ENCODE measurements around the gene CASP6. TPM values are rescaled to one million over a fixed set of nuclear protein-coding genes. Genes with fewer than 3 reads are reported as not detected.

CASP6 gene
- total RNA-seq, 1 experiment from 2014 or later: 72.9 TPM

- no peak for DNase-seq (ENCODE audit: low spot score)
- in situ Hi-C loops (cut with HindIII; ENCODE audit: low sequenced_read_pairs): no loop called here
These were observed 26.4 kb downstream of the CASP6 start for GRCh38 chr4:109676886-109677285.

- DNase-seq (ENCODE audit: low spot score): no peak
- in situ Hi-C loops (cut with HindIII; ENCODE audit: low sequenced_read_pairs): no loop called here
These were observed 27.4 kb downstream of the CASP6 start for GRCh38 chr4:109675843-109676242.

- in situ Hi-C loops (cut with HindIII; ENCODE audit: low sequenced_read_pairs): no loop called here
- no peak for DNase-seq (ENCODE audit: low spot score)
These were observed 28.1 kb downstream of the CASP6 start for GRCh38 chr4:109675181-109675580.

- in situ Hi-C loops (cut with HindIII; ENCODE audit: low sequenced_read_pairs): loop anchor here (25.0 kb wide), 1 partner anchor 236 kb away; the partner anchor contains the start of gene SEC24B
These were observed 29.9 kb downstream of the CASP6 start for GRCh38 chr4:109673303-109673702.

GRCh38 chr4:109672169-109672930 lies 30.9 kb downstream of the CASP6 start:
- in situ Hi-C loops (cut with HindIII; ENCODE audit: low sequenced_read_pairs): loop anchor here (25.0 kb wide), 1 partner anchor 235 kb away; the partner anchor contains the start of gene SEC24B

More at GRCh38 chr4:109673303-109673702, 29.9 kb downstream of the CASP6 start:
- no peak for DNase-seq (ENCODE audit: low spot score)

GRCh38 chr4:109671350-109671749 lies 31.9 kb downstream of the CASP6 start:
- DNase-seq (ENCODE audit: low spot score): no peak
- in situ Hi-C loops (cut with HindIII; ENCODE audit: low sequenced_read_pairs): loop anchor here (25.0 kb wide), 1 partner anchor 234 kb away; the partner anchor contains the start of gene SEC24B

More at GRCh38 chr4:109672169-109672930, 30.9 kb downstream of the CASP6 start:
- DNase-seq (ENCODE audit: low spot score): no peak

- in situ Hi-C loops (cut with HindIII; ENCODE audit: low sequenced_read_pairs): loop anchor here (25.0 kb wide), 1 partner anchor 229 kb away; the partner anchor contains the start of gene SEC24B
- DNase-seq (ENCODE audit: low spot score): no peak
These were observed 37.3 kb downstream of the CASP6 start for GRCh38 chr4:109665783-109666485.

- DNase-seq (ENCODE audit: low spot score): no peak
- in situ Hi-C loops (cut with HindIII; ENCODE audit: low sequenced_read_pairs): loop anchor here (25.0 kb wide), 1 partner anchor 225 kb away; the partner anchor contains the start of gene SEC24B
These were observed 40.5 kb downstream of the CASP6 start for GRCh38 chr4:109662771-109663170.

- no peak for DNase-seq (ENCODE audit: low spot score)
- in situ Hi-C loops (cut with HindIII; ENCODE audit: low sequenced_read_pairs): loop anchor here (25.0 kb wide), 1 partner anchor 225 kb away; the partner anchor contains the start of gene SEC24B
These were observed 41.1 kb downstream of the CASP6 start for GRCh38 chr4:109662116-109662515.

- in situ Hi-C loops (cut with HindIII; ENCODE audit: low sequenced_read_pairs): loop anchor here (25.0 kb wide), 1 partner anchor 222 kb away; the partner anchor contains the start of gene SEC24B
- DNase-seq (ENCODE audit: low spot score): no peak
These were observed 44.3 kb downstream of the CASP6 start for GRCh38 chr4:109658871-109659410.

- DNase-seq (ENCODE audit: low spot score): no peak
- in situ Hi-C loops (cut with HindIII; ENCODE audit: low sequenced_read_pairs): loop anchor here (25.0 kb wide), 1 partner anchor 221 kb away; the partner anchor contains the start of gene SEC24B
These were observed 45.3 kb downstream of the CASP6 start for GRCh38 chr4:109657854-109658418.

GRCh38 chr4:109655396-109655795 lies 47.8 kb downstream of the CASP6 start:
- DNase-seq (ENCODE audit: low spot score): no peak
- in situ Hi-C loops (cut with HindIII; ENCODE audit: low sequenced_read_pairs): loop anchor here (25.0 kb wide), 1 partner anchor 218 kb away; the partner anchor contains the start of gene SEC24B

- DNase-seq (ENCODE audit: low spot score): no peak
- in situ Hi-C loops (cut with HindIII; ENCODE audit: low sequenced_read_pairs): loop anchor here (25.0 kb wide), 1 partner anchor 213 kb away; the partner anchor contains the start of gene SEC24B
These were observed 53.4 kb downstream of the CASP6 start for GRCh38 chr4:109649872-109650271.

GRCh38 chr4:109648997-109649575 lies 54.2 kb downstream of the CASP6 start:
- DNase-seq (ENCODE audit: low spot score): no peak
- in situ Hi-C loops (cut with HindIII; ENCODE audit: low sequenced_read_pairs): no loop called here

GRCh38 chr4:109648266-109648996 lies 54.8 kb downstream of the CASP6 start:
- DNase-seq (ENCODE audit: low spot score): no peak
- in situ Hi-C loops (cut with HindIII; ENCODE audit: low sequenced_read_pairs): no loop called here

- in situ Hi-C loops (cut with HindIII; ENCODE audit: low sequenced_read_pairs): no loop called here
- DNase-seq (ENCODE audit: low spot score): no peak
These were observed 57.2 kb downstream of the CASP6 start for GRCh38 chr4:109645874-109646710.

- in situ Hi-C loops (cut with HindIII; ENCODE audit: low sequenced_read_pairs): no loop called here
- DNase-seq (ENCODE audit: low spot score): no peak
These were observed 62.6 kb downstream of the CASP6 start for GRCh38 chr4:109640644-109641043.

Measured in G401 (cell line).